HEK293 (cell line): ENCODE measurements around the gene MARF1.

Source experiments
- CTCF ChIA-PET: fragments of 350-600 bp; formaldehyde crosslinking; extraction: SDS; loops from one replicate; lab custom pipeline; 2021; ENCODE audit warnings: antibody characterized with exemption; lab: Yijun Ruan, JAX
- POLR2A ChIA-PET: fragments of 300-600 bp; formaldehyde crosslinking; extraction: SDS; loops from one replicate; lab custom pipeline; 2020; ENCODE audit warnings: antibody characterized with exemption, inconsistent platforms; lab: Yijun Ruan, JAX
- H3K27ac ChIP-seq: fragments of 200-500 bp; sonication (Bioruptor generic); 2 replicates; pipeline ENCODE4 v1.5.1; 2014; ENCODE audit warnings: low read depth, low read length, control low read depth, inconsistent platforms; ENCODE audit errors: extremely low read depth
- H3K36me3 ChIP-seq, 2 experiments: fragments of 200-500 bp in 1 of 2; sonication (Bioruptor generic) in 1 of 2; 1 replicate in 1 of 2; 2 replicates in 1 of 2; pipeline ENCODE4 v1.5.1; 2014 to 2017; ENCODE audit warnings: inconsistent platforms in 2 of 2, low read length in 2 of 2; ENCODE audit not compliant: control insufficient read depth in 2 of 2, insufficient read depth in 1 of 2
- H3K4me1 ChIP-seq: fragments of 200-500 bp; sonication (Bioruptor generic); 2 replicates; pipeline ENCODE4 v1.5.1; 2014; ENCODE audit warnings: mild to moderate bottlenecking, low read length, inconsistent platforms; ENCODE audit not compliant: control insufficient read depth, insufficient read depth
- H3K4me3 ChIP-seq: 2 replicates; pipeline ENCODE4 v1.5.1; 2011; ENCODE audit warnings: low read depth, mild to moderate bottlenecking, control low read depth, low read length, moderate library complexity
- H3K9me3 ChIP-seq: fragments of 200-500 bp; sonication (Bioruptor generic); 2 replicates; pipeline ENCODE4 v1.5.1; 2014; ENCODE audit warnings: low read depth, low read length, inconsistent platforms; ENCODE audit not compliant: control insufficient read depth, insufficient read depth
- GLI2 ChIP-seq: fragments of 450-650 bp; formaldehyde crosslinking; IDR thresholded peaks from 2 replicates; pipeline ENCODE4; 2017; ENCODE audit warnings: missing biosample characterization, missing genetic modification characterization, low read depth, borderline replicate concordance
- KLF16 ChIP-seq: fragments of 450-650 bp; formaldehyde crosslinking; IDR thresholded peaks from 2 replicates; pipeline ENCODE4 v1.5.1; 2017; ENCODE audit warnings: missing biosample characterization, missing genetic modification characterization
- KLF7 ChIP-seq: fragments of 450-650 bp; formaldehyde crosslinking; IDR thresholded peaks from 2 replicates; pipeline ENCODE4 v1.5.1; 2016; ENCODE audit warnings: missing biosample characterization, missing genetic modification characterization, borderline replicate concordance
- KLF8 ChIP-seq: fragments of 450-650 bp; formaldehyde crosslinking; IDR thresholded peaks from 2 replicates; pipeline ENCODE4 v1.5.1; 2016; ENCODE audit warnings: missing biosample characterization, missing genetic modification characterization
- SP7 ChIP-seq: fragments of 450-650 bp; formaldehyde crosslinking; IDR thresholded peaks from 2 replicates; pipeline ENCODE4 v1.5.1; 2016; ENCODE audit warnings: missing biosample characterization, missing genetic modification characterization
- YY1 ChIP-seq: fragments of 450-650 bp; formaldehyde crosslinking; IDR thresholded peaks from 2 replicates; pipeline ENCODE4 v1.5.1; 2018; ENCODE audit warnings: missing biosample characterization, missing genetic modification characterization
- ZBTB10 ChIP-seq: fragments of 450-650 bp; formaldehyde crosslinking; IDR thresholded peaks from 2 replicates; pipeline ENCODE4 v1.5.1; 2016; ENCODE audit warnings: missing biosample characterization, missing genetic modification characterization
- ZBTB21 ChIP-seq: fragments of 450-650 bp; formaldehyde crosslinking; IDR thresholded peaks from 2 replicates; pipeline ENCODE4 v1.5.1; 2017; ENCODE audit warnings: missing biosample characterization, missing genetic modification characterization
- ZBTB6 ChIP-seq: fragments of 450-650 bp; formaldehyde crosslinking; IDR thresholded peaks from 2 replicates; pipeline ENCODE4 v1.5.1; 2017; ENCODE audit warnings: missing biosample characterization, missing genetic modification characterization
- ZNF202 ChIP-seq: fragments of 450-650 bp; formaldehyde crosslinking; IDR thresholded peaks from 2 replicates; pipeline ENCODE4 v1.5.1; 2016; ENCODE audit warnings: missing biosample characterization, missing genetic modification characterization, borderline replicate concordance
- ZNF341 ChIP-seq: fragments of 450-650 bp; formaldehyde crosslinking; IDR thresholded peaks from 2 replicates; pipeline ENCODE4; 2016; ENCODE audit warnings: low read depth, missing biosample characterization, missing genetic modification characterization
- ZNF362 ChIP-seq: fragments of 450-650 bp; formaldehyde crosslinking; IDR thresholded peaks from 2 replicates; pipeline ENCODE4 v1.5.1; 2016; ENCODE audit warnings: missing biosample characterization, missing genetic modification characterization
- ZNF48 ChIP-seq: fragments of 450-650 bp; formaldehyde crosslinking; IDR thresholded peaks from 2 replicates; pipeline ENCODE4 v1.5.1; 2016; ENCODE audit warnings: missing biosample characterization, missing genetic modification characterization
- ZNF555 ChIP-seq: fragments of 450-650 bp; formaldehyde crosslinking; conservative IDR thresholded peaks from 2 replicates; pipeline ENCODE4 v1.5.1; 2017; ENCODE audit warnings: missing biosample characterization, mild to moderate bottlenecking, missing genetic modification characterization, inconsistent platforms
- ZNF585B ChIP-seq: fragments of 450-650 bp; formaldehyde crosslinking; IDR thresholded peaks from 2 replicates; pipeline ENCODE4 v1.5.1; 2016; ENCODE audit warnings: missing biosample characterization, missing genetic modification characterization
- ZNF626 ChIP-seq: fragments of 450-650 bp; sonication (Bioruptor Pico); formaldehyde crosslinking; IDR thresholded peaks from 2 replicates; pipeline ENCODE4 v1.5.1; 2018; ENCODE audit warnings: missing biosample characterization, missing genetic modification characterization, inconsistent platforms
- ZNF670 ChIP-seq: fragments of 450-650 bp; formaldehyde crosslinking; IDR thresholded peaks from 2 replicates; pipeline ENCODE4 v1.5.1; 2016; ENCODE audit warnings: missing biosample characterization, missing genetic modification characterization, low read depth
- ZNF747 ChIP-seq: fragments of 450-650 bp; formaldehyde crosslinking; IDR thresholded peaks from 2 replicates; pipeline ENCODE4 v1.5.1; 2016; ENCODE audit warnings: missing biosample characterization, missing genetic modification characterization
- ZNF768 ChIP-seq: fragments of 450-650 bp; formaldehyde crosslinking; IDR thresholded peaks from 2 replicates; pipeline ENCODE4 v1.5.1; 2018; ENCODE audit warnings: missing biosample characterization, mild to moderate bottlenecking, missing genetic modification characterization
- ZNF792 ChIP-seq: fragments of 450-650 bp; formaldehyde crosslinking; IDR thresholded peaks from 2 replicates; pipeline ENCODE4 v1.5.1; 2016; ENCODE audit warnings: missing biosample characterization, missing genetic modification characterization
- TF ChIP-seq, protein P1 (sequence below): fragments of 450-650 bp; formaldehyde crosslinking; IDR thresholded peaks from 2 replicates; pipeline ENCODE4 v1.5.1; 2016; ENCODE audit warnings: missing biosample characterization, missing genetic modification characterization

Gene MARF1

DNA sequence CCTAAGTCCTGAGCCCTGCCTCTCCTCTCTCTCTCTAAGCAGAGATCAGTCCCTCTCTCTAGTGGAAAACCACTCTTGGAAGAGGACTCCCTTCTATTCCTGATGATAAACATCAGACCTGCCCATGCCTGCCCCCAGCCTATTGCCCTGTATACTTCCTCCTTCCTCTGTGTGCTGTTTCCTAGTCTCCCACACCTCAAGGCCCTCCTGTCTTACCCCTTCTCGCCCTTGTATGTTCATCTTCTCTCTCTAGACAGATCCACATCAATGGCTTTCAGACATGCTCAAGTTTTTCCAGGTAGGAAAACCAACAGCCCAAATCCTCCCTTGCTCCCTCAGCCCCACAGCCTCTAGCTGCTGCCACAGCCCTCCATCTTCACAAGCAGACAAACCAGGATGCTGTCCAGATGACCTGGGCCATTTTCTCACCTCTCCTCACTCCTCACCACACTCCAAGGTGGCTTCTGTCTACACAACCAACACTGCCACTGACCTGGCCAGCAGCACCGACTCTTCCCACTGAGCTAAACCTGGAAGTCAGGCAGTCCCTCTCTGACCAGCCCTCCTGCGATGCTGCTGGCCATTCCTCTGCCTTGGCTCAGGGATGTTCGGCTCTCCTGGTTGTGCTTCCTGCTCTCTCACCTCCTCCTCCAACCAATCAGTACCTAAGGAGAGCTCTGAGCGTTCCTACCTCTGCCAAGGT lies 36.3 kb downstream of the MARF1 start:
- Histone ChIP-seq H3K4me3 (no peak overlapping the region), H3K4me1 (no peaks in the 10 kb centered on the region), H3K27ac (no peak overlapping the region), H3K9me3 (no peaks in the 10 kb centered on the region), H3K36me3 (peaks cover 32 to 91% of the 10 kb centered on the region in 2 experiments)
- TF ChIP-seq ZNF585B (no peak), SP7 (no peak), ZNF747 (tag by site-specific recombination) (no peak), GLI2 (tag by site-specific recombination) (no peak), KLF7 (tag by site-specific recombination) (no peak), ZNF768 (tag by site-specific recombination) (no peak), ZBTB21 (tag by site-specific recombination) (no peak), KLF8 (tag by site-specific recombination) (no peak), ZNF48 (tag by site-specific recombination) (no peak), ZNF362 (tag by site-specific recombination) (no peak), ZNF555 (tag by site-specific recombination) (no peak), KLF16 (tag by site-specific recombination) (no peak), YY1 (no peak), ZNF792 (no peak), ZNF670 (tag by site-specific recombination) (no peak), ZBTB6 (no peak), ZNF626 (tag by site-specific recombination) (no peak), ZNF341 (tag by site-specific recombination) (no peak), ZNF202 (tag by site-specific recombination) (no peak)
- TF ChIP-seq, protein P1, sequence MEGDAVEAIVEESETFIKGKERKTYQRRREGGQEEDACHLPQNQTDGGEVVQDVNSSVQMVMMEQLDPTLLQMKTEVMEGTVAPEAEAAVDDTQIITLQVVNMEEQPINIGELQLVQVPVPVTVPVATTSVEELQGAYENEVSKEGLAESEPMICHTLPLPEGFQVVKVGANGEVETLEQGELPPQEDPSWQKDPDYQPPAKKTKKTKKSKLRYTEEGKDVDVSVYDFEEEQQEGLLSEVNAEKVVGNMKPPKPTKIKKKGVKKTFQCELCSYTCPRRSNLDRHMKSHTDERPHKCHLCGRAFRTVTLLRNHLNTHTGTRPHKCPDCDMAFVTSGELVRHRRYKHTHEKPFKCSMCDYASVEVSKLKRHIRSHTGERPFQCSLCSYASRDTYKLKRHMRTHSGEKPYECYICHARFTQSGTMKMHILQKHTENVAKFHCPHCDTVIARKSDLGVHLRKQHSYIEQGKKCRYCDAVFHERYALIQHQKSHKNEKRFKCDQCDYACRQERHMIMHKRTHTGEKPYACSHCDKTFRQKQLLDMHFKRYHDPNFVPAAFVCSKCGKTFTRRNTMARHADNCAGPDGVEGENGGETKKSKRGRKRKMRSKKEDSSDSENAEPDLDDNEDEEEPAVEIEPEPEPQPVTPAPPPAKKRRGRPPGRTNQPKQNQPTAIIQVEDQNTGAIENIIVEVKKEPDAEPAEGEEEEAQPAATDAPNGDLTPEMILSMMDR: no peak
- ChIA-PET CTCF (interaction anchor here (0.7 to 1.1 kb wide), 2 partner anchors 16 to 38 kb away, joined by 3 to 4 read pairs; no protein-coding TSS in a partner anchor), POLR2A (no interaction called here)

DNA sequence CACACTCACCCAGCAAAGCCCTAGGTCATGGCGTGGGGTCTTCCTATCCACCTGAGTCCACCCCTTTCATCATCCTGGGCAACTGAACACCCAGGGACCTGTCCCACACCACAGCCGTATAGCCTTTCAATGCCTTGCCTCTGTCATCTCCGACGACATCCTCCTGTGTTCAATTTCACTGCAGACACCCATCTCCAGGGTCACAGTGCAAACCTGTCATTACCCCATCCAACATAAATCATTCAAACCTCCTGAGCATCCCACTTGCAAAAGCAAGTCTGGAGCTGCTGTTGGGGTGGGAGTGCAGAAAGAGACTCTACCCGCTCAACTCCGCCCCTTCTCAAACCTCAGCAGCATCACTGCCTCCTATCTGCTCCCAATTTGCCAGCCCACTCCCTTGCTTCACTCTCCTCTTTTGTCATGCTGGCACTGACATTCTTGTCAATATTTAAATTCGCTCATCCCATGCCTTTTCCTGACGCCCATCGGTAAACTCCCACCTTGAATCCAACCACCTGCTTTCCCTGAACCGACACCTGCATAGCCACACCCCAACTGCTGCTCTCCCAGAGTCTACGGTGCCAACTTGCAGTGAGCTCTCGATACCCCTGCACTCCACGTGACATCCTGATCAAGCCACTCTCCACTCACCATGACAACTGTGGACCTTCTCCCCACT lies 37.0 kb downstream of the MARF1 start:
- ChIA-PET CTCF (interaction anchor here (1.1 kb wide), 1 partner anchor 16 kb away, joined by 3 read pairs; no protein-coding TSS in a partner anchor), POLR2A (no interaction called here)
- TF ChIP-seq ZBTB10 (tag by site-specific recombination): no peak
- H3K27ac ChIP-seq: no peak overlapping the region
- peaks cover 31 to 93% of the 10 kb centered on the region in 2 experiments for H3K36me3 ChIP-seq
- H3K9me3 ChIP-seq: no peaks in the 10 kb centered on the region
- no peak overlapping the region for H3K4me3 ChIP-seq
- no peaks in the 10 kb centered on the region for H3K4me1 ChIP-seq
